Ascending aorta (tissue), 2 donors: Measurements from ENCODE around the gene ABCA4. TPM values are rescaled to one million over a fixed set of nuclear protein-coding genes. Genes with fewer than 3 reads are reported as not detected.

Experiments used
- DNase-seq, 2 donors: peaks; one replicate each; pipeline ENCODE4 v3.0.0-alpha.2; 2019; ENCODE audit warnings: low spot score in 2 of 2
- H3K27ac ChIP-seq, 2 donors: fragments of 200-600 bp; sonication (generic); one replicate each; pipeline ENCODE4 v1.5.1; 2016 to 2017; ENCODE audit warnings: mild to moderate bottlenecking in 1 of 2
- H3K27me3 ChIP-seq: fragments of 200-600 bp; sonication (generic); one replicate; pipeline ENCODE4 v1.5.1; 2017
- H3K36me3 ChIP-seq, 2 donors: fragments of 200-600 bp; sonication (generic); one replicate each; pipeline ENCODE4 v1.5.1; 2016
- H3K4me1 ChIP-seq, 2 donors: fragments of 200-600 bp; sonication (generic); one replicate each; pipeline ENCODE4 v1.5.1; 2016 to 2017; ENCODE audit warnings: mild to moderate bottlenecking in 1 of 2
- H3K4me3 ChIP-seq, 2 donors: fragments of 200-600 bp; sonication (generic); one replicate each; pipeline ENCODE4 v1.5.1; 2016 to 2017; ENCODE audit warnings: mild to moderate bottlenecking in 1 of 2
- H3K9me3 ChIP-seq, 2 donors: fragments of 200-600 bp; sonication (generic); one replicate each; pipeline ENCODE4 v1.5.1; 2016
- intact Hi-C: fragments of 100-400 bp; cut with DNase I; formaldehyde crosslinking; loops from one replicate; pipeline ENCODE4 v1.15.1; 2023
- total RNA-seq: library from RNA; depleted of rRNA; stranded (reverse); fragments of >200 nt; gene quantifications from one replicate; pipeline ENCODE4 v1.1.0, GENCODE V29; 2016
- TF ChIP-seq, protein P1 (sequence below), 3 experiments: fragments of 200-600 bp in 2 of 3; fragments of 450-650 bp in 1 of 3; sonication (generic) in 2 of 3; IDR thresholded peaks; one replicate each; pipeline ENCODE4 v1.5.1; 2016 to 2019; ENCODE audit warnings: antibody characterized with exemption in 3 of 3, mild to moderate bottlenecking in 1 of 3, moderate library complexity in 1 of 3

ABCA4 gene
- total RNA-seq, 1 donor from 2014 or later, result not detected

DNA sequence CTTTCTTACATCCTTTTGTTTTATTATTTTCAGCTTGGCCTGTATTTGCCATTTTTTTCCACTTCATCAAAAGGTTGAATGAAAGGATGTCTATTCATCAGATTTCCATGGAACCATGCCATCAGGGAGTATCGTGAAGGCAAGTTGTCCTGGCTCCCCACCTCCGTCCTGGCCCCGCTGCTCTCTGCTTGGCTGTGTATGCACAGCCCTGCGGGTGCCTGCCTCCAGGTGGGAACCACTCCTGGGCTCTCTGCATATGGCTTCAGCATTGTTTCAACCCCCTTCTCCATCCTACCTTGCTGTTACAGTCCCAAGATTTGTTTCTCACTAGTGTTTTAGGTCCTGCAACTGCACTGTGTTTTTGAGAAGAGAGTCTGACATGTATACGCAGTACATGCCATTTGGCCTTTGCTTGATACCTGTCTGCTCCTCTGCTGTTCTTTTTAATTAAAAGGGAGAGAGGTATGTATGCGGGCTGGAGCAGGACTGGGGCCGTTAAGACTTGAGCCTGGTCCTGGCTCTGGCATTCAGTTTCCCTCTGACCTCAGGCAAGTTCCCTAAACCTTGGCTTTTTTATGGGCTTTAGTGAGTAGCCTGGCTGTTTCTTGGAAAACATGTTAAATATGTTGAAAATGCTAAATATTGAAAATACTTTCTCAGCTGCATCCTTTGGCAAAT is 141.8 kb downstream of the ABCA4 start:
- H3K27me3 ChIP-seq, result no peaks in the 10 kb centered on the region
- H3K36me3 ChIP-seq, result no peaks in the 10 kb centered on the region
- TF ChIP-seq, protein P1, sequence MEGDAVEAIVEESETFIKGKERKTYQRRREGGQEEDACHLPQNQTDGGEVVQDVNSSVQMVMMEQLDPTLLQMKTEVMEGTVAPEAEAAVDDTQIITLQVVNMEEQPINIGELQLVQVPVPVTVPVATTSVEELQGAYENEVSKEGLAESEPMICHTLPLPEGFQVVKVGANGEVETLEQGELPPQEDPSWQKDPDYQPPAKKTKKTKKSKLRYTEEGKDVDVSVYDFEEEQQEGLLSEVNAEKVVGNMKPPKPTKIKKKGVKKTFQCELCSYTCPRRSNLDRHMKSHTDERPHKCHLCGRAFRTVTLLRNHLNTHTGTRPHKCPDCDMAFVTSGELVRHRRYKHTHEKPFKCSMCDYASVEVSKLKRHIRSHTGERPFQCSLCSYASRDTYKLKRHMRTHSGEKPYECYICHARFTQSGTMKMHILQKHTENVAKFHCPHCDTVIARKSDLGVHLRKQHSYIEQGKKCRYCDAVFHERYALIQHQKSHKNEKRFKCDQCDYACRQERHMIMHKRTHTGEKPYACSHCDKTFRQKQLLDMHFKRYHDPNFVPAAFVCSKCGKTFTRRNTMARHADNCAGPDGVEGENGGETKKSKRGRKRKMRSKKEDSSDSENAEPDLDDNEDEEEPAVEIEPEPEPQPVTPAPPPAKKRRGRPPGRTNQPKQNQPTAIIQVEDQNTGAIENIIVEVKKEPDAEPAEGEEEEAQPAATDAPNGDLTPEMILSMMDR (IDR thresholded peaks at IDR 0.05), result no peak
- intact Hi-C loops, result no loop called here
- no peaks in the 10 kb centered on the region for H3K4me1 ChIP-seq
- H3K27ac ChIP-seq, result no peak overlapping the region
- no peak overlapping the region for H3K4me3 ChIP-seq
- H3K9me3 ChIP-seq, result no peaks in the 10 kb centered on the region
- DNase-seq, result no peak

DNA sequence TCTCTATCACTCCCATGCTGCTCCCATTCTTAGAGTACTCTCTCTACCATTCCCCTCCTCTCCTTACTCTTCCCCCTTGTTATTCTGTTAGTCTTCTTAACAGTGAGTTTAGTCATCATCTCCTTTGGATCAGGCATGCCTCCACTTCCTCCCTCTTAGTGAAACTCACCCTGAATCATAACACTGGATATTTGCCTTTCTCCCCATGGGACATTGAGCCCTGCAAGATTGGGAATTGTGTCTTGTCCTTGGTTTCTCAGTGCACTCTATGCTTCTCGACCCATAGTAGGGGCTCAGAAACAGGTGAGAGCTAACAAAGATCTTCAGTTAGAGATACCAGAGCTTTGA is 143.4 kb downstream of the ABCA4 start:
- H3K27me3 ChIP-seq, result no peaks in the 10 kb centered on the region
- no peaks in the 10 kb centered on the region for H3K36me3 ChIP-seq
- TF ChIP-seq, protein P1 (IDR thresholded peaks at IDR 0.05), result no peak
- intact Hi-C loops, result no loop called here
- no peak overlapping the region for H3K27ac ChIP-seq
- H3K4me1 ChIP-seq, result no peaks in the 10 kb centered on the region
- no peak for DNase-seq
- no peaks in the 10 kb centered on the region for H3K9me3 ChIP-seq
- H3K4me3 ChIP-seq, result no peak overlapping the region

DNA sequence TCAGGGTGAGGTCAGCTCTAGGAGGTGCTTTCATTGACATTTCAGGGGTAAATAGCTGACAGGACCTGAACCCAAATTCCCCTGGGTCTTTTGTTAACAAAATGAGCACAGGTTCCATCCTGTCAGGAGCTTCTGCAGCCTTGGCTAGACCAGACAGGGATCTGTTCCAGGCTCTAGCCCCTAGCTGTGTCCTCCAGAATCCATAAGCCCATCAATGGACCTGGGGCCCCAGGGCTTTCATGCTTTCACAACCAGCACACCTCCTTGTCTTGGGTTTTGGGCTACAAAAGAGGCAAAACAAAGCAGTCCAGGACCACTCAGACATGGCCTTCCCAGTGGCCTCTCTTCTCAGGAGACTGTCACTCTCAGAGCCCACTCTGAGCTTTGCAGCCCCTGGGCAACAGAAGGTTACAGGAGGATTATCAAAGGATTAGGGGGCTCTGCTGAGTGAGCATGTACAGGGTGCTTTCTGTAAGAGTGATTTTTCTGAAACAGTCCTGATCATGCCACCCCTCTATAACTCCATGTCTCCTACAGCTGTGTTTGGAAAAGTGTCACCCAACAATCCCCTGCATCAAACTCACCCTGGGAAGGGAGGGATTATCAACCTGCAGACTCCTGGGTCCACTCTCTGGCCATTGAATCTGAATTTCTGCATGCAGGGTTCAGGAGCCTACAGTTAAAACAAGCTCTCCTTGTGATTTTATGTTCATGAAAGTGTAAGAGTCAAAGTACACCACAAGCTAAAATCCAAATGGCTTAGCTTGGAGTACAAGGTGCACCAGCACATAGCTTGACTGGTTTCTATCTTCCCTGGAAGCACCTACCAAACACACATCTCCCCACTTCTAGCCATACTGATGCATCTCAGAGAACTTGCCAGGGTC is 144.0 kb downstream of the ABCA4 start:
- TF ChIP-seq, protein P1 (IDR thresholded peaks at IDR 0.05), result no peak
- no peaks in the 10 kb centered on the region for H3K27me3 ChIP-seq
- intact Hi-C loops, result no loop called here
- no peak overlapping the region for H3K4me3 ChIP-seq
- no peaks in the 10 kb centered on the region for H3K4me1 ChIP-seq
- no peaks in the 10 kb centered on the region for H3K36me3 ChIP-seq
- H3K9me3 ChIP-seq, result no peaks in the 10 kb centered on the region
- H3K27ac ChIP-seq, result no peak overlapping the region
- no peak for DNase-seq

DNA sequence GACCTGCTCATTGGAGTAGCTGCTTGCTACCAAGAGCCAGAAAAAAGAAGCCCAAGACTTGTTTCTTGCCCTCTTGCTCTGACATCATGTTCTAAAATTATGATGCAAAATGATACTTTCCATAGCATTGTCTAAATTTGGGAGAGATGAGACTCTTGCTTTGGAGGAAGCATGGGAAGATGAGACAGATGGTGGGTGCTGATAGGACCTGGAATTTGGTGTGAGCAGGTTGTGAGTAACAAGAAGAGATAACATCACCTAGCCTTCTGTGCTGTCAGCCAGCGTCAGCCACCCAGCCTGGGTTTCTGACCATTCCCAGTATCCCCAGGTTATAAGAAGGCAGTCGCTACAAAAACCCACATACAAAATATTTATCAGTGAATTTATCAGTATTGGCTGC is 144.7 kb downstream of the ABCA4 start:
- H3K27me3 ChIP-seq, result no peaks in the 10 kb centered on the region
- no peak for DNase-seq
- intact Hi-C loops, result no loop called here

DNA sequence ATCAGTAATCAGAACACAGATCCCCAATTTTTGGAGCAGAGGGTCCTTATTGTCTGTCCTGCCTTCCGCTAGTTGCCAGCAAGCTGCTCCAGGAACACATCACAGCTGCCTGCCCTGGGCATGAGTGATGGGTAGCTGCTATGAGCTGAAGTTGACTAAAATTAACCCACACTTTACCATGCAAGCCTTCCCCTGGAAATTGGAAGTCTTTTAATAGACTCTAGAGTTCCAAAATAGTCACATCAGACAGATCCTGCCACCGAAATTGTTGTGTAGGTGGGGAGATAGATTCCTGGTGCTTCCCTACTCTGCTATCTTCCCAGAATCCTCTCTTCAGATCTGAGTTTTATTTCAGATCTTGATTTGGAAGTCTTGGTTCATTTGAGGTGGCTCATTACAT is 148.6 kb downstream of the ABCA4 start:
- Histone ChIP-seq H3K36me3 (no peaks in the 10 kb centered on the region), H3K9me3 (no peaks in the 10 kb centered on the region), H3K4me3 (no peak overlapping the region), H3K27me3 (no peaks in the 10 kb centered on the region), H3K4me1 (no peaks in the 10 kb centered on the region), H3K27ac (no peak overlapping the region)
- intact Hi-C loops, result no loop called here
- no peak for DNase-seq
- TF ChIP-seq, protein P1 (IDR thresholded peaks at IDR 0.05), result no peak

More for the DNA sequence above, 144.7 kb downstream of the ABCA4 start:
- TF ChIP-seq, protein P1 (IDR thresholded peaks at IDR 0.05), result no peak
- Histone ChIP-seq H3K4me1 (no peaks in the 10 kb centered on the region), H3K36me3 (no peaks in the 10 kb centered on the region), H3K4me3 (no peak overlapping the region), H3K27ac (no peak overlapping the region), H3K9me3 (no peaks in the 10 kb centered on the region)
